Retinal pigment epithelial cell (primary cell): ENCODE results near the gene NFATC2.

Experiments
- DNase-seq: peaks from one replicate; pipeline ENCODE4 v3.0.0-alpha.2; 2010; ENCODE audit warnings: low read depth
- H3K4me3 ChIP-seq: 2 replicates; pipeline ENCODE4 v1.5.1; 2011; ENCODE audit warnings: mild to moderate bottlenecking, low read length, control low read depth, moderate library complexity
- CTCF ChIP-seq: conservative IDR thresholded peaks from 2 replicates; pipeline ENCODE4 v1.5.1; 2011; ENCODE audit warnings: low read depth, low read length, control low read depth, inconsistent platforms

Gene NFATC2

DNA sequence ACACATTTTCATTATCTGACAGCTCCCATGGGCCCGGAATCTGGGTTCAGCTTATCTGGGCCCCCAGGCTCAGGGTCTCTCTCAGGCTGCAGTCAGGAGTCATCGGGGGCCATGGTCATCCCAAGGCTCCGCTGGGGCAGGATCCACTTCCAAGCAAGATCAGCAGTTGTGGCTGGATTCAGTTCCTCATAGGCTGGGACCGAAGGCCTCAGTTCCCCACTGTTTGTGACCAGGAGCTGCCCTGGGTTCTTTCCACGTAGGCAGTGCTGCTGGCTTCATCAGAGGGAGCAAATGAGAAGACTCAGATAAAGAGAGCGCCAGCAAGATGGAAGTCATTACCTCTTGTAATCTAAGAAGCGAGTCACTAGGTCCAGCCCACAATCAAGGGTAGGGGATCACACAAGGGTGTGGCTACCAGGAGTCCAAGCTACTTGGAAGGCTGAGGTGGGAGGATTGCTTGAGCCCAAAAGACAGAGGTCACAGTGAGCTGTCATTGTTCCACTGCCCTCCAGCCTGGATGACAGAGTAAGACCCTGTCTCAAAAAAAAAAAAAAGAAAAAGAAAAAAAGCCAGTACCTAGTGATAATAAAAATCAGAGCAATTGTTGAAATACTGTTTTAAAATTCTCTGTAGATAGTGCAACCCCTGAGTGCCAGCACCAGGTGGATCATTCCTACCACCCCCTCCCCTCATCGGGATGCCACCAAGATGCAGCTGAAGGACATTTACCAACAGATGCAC lies 162.7 kb downstream of the NFATC2 start:
- no peak for TF ChIP-seq CTCF
- no peak for DNase-seq
- H3K4me3 ChIP-seq: no peak overlapping the region

DNA sequence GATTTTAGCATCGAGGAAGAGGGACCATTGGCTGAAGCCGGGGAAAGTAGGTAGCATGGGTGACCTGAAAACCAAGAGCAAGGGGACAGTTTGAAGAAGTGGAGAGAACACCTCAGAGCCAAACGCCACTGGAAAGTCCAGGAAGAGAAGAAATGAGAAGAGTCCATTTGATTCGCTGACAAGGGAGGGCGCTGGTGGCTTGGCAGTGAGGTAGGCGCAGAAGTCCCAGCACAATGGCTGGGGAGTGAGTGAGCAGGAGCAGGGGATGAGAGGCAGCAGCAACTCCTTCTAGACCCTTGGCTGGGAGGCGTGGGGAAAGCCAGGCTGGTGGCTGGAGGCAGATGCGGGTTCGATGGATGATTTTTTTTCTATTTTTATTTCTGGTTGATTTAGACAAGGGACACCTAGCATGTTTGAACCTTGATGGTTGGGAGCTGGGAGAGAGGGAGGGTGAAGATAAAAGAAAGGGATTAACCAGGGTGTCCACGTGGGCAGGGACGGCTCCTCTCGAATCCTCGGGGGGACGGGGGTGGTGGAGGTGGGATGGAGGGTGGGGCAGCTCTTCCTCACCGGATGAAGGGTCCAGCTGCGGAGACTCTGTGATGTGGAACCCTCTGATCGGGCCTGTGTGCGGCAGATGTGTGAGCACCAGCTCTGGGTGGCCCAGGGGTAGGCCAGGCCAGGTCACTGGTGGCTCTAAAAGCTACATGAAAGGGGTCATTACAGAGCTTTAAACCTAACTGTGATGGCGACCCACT lies 164.2 kb downstream of the NFATC2 start:
- TF ChIP-seq CTCF: peak; percentile 20
- no peak overlapping the region for H3K4me3 ChIP-seq
- DNase-seq: no peak

GRCh38 chr20:51377132-51377531 lies 165.4 kb downstream of the NFATC2 start:
- DNase-seq: no peak
- TF ChIP-seq CTCF: no peak
- no peak overlapping the region for H3K4me3 ChIP-seq

GRCh38 chr20:51376111-51376510 lies 166.4 kb downstream of the NFATC2 start:
- no peak for DNase-seq
- H3K4me3 ChIP-seq: no peak overlapping the region
- no peak for TF ChIP-seq CTCF

GRCh38 chr20:51375561-51375960 lies 167.0 kb downstream of the NFATC2 start:
- no peak for DNase-seq
- TF ChIP-seq CTCF: no peak
- no peak overlapping the region for H3K4me3 ChIP-seq

GRCh38 chr20:51374961-51375360 lies 167.6 kb downstream of the NFATC2 start:
- H3K4me3 ChIP-seq: no peak overlapping the region
- DNase-seq: no peak
- no peak for TF ChIP-seq CTCF

GRCh38 chr20:51374456-51374830 lies 168.1 kb downstream of the NFATC2 start:
- no peak for TF ChIP-seq CTCF
- H3K4me3 ChIP-seq: no peak overlapping the region
- DNase-seq: no peak
